Sigmoid colon (tissue), 3 donors: ENCODE results near the gene CMTM2.
"Not testable (repeated sequence)": the region's sequence is repeated elsewhere in the genome, so short reads cannot be mapped to it uniquely, and the experiment has no call there.

Experiments used
- POLR2A ChIP-seq, 2 donors: fragments of 450-650 bp; IDR thresholded peaks; one replicate each; pipeline ENCODE4 v1.6.1; 2016; ENCODE audit warnings: antibody characterized with exemption in 2 of 2, mild to moderate bottlenecking in 2 of 2, moderate library complexity in 2 of 2
- TF ChIP-seq, protein P1 (sequence below), 4 experiments: fragments of 450-650 bp in 3 of 4; fragments of 200-600 bp in 1 of 4; IDR thresholded peaks; one replicate each; pipeline ENCODE4 v1.5.1; 2016 to 2019; ENCODE audit warnings: antibody characterized with exemption in 4 of 4, mild to moderate bottlenecking in 3 of 4, moderate library complexity in 2 of 4

DNA sequence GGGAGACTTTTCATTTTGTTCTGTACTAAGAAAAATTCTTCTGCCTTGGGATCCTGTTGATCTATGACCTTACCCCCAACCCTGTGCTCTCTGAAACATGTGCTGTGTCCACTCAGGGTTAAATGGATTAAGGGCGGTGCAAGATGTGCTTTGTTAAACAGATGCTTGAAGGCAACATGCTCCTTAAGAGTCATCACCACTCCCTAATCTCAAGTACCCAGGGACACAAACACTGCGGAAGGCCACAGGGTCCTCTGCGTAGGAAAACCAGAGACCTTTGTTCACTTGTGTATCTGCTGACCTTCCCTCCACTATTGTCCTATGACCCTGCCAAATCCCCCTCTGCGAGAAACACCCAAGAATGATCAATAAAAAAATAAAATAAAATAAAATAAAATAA lies 52.3 kb downstream of the CMTM2 start:
- TF ChIP-seq, protein P1, sequence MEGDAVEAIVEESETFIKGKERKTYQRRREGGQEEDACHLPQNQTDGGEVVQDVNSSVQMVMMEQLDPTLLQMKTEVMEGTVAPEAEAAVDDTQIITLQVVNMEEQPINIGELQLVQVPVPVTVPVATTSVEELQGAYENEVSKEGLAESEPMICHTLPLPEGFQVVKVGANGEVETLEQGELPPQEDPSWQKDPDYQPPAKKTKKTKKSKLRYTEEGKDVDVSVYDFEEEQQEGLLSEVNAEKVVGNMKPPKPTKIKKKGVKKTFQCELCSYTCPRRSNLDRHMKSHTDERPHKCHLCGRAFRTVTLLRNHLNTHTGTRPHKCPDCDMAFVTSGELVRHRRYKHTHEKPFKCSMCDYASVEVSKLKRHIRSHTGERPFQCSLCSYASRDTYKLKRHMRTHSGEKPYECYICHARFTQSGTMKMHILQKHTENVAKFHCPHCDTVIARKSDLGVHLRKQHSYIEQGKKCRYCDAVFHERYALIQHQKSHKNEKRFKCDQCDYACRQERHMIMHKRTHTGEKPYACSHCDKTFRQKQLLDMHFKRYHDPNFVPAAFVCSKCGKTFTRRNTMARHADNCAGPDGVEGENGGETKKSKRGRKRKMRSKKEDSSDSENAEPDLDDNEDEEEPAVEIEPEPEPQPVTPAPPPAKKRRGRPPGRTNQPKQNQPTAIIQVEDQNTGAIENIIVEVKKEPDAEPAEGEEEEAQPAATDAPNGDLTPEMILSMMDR (IDR thresholded peaks at IDR 0.05) = not testable (repeated sequence)
- TF ChIP-seq POLR2A (IDR thresholded peaks at IDR 0.05) = not testable (repeated sequence)
